Lung (tissue), 16 donors: ENCODE measurements around the gene RFC2. TPM values are rescaled to one million over a fixed set of nuclear protein-coding genes. Genes with fewer than 3 reads are reported as not detected.
A peak's percentile ranks its signal among the peaks of the same experiment; 100 is the strongest.

ENCODE experiments used
- ATAC-seq: fragments of 200-7000 bp; cut with Tn5 transposase; one replicate; pipeline ENCODE4 v1.9.1; 2020; ENCODE audit warnings: moderate number of reproducible peaks; ENCODE audit not compliant: insufficient read depth, low FRiP score
- DNase-seq, 3 donors: peaks; one replicate each; pipeline ENCODE4 v3.0.0-alpha.2; 2013 to 2017
- H3K27ac ChIP-seq, 2 donors: one replicate each; pipeline ENCODE4 v1.5.1; 2013; ENCODE audit warnings: mild to moderate bottlenecking in 2 of 2, moderate library complexity in 2 of 2, control low read depth in 1 of 2, inconsistent platforms in 1 of 2, low read depth in 1 of 2, low read length in 1 of 2
- H3K27me3 ChIP-seq, 3 donors: one replicate each; pipeline ENCODE4 v1.5.1; 2013; ENCODE audit warnings: low read length in 2 of 3; ENCODE audit not compliant: control insufficient read depth in 3 of 3, insufficient read depth in 3 of 3
- H3K36me3 ChIP-seq, 4 donors: one replicate each; pipeline ENCODE4 v1.5.1; 2013; ENCODE audit warnings: low read length in 4 of 4, mild to moderate bottlenecking in 1 of 4, moderate library complexity in 1 of 4; ENCODE audit not compliant: control insufficient read depth in 4 of 4, insufficient read depth in 4 of 4
- H3K4me1 ChIP-seq, 5 donors: one replicate each; pipeline ENCODE4 v1.5.1; 2013; ENCODE audit warnings: low read length in 5 of 5, mild to moderate bottlenecking in 2 of 5, moderate library complexity in 1 of 5; ENCODE audit not compliant: control insufficient read depth in 5 of 5, insufficient read depth in 5 of 5
- H3K4me3 ChIP-seq: one replicate; pipeline ENCODE4 v1.5.1; 2013; ENCODE audit warnings: mild to moderate bottlenecking, control low read depth, moderate library complexity
- H3K9ac ChIP-seq, 2 donors: one replicate each; pipeline ENCODE4 v1.5.1; 2013; ENCODE audit warnings: low read length in 2 of 2, control low read depth in 1 of 2; ENCODE audit not compliant: insufficient read depth in 1 of 2
- H3K9me3 ChIP-seq, 4 donors: one replicate each; pipeline ENCODE4 v1.5.1; 2013; ENCODE audit warnings: low read length in 3 of 4, mild to moderate bottlenecking in 1 of 4, moderate library complexity in 1 of 4; ENCODE audit not compliant: control insufficient read depth in 4 of 4, insufficient read depth in 3 of 4
- WGBS, 2 donors: extraction: QIAGEN DNeasy Blood & Tissue Kit; methylation state at CpG; one replicate each; pipeline ENCODE4 v1.1.7; 2013; 5-methylcytosine and 5-hydroxymethylcytosine counted together
- long read RNA-seq, 5 donors: transcript quantifications; one replicate each; lab custom pipeline, GENCODE V29; 2026
- polyA plus RNA-seq, 2 donors: library from polyadenylated mRNA; stranded (reverse); fragments of 200-250 nt; gene quantifications; one replicate each; pipeline ENCODE4 v1.2.1, GENCODE V29; 2013
- total RNA-seq, 2 donors: library from RNA; depleted of rRNA in 1 of 2; stranded (reverse); fragments of >200 nt in 1 of 2; gene quantifications; one replicate each; pipeline ENCODE4 v1.2.1, GENCODE V29; 2014 to 2021
- TF ChIP-seq, protein P1 (sequence below): IDR thresholded peaks from 2 replicates; pipeline ENCODE4 v1.5.1; 2012; ENCODE audit warnings: mild to moderate bottlenecking; ENCODE audit errors: control extremely low read depth, extremely low read depth
- donor health status: control.
- donor health status: control.
- donor health status: Bipolar disorder and iron deficiency.
- donor health status: healthy.
- donor health status: DM: yes; HTN: yes; CAD: no.

The RFC2 gene
- 10 to 100 TPM; 14.5 to 23.8 TPM for total RNA-seq
- 10 to 100 TPM; 20.5 to 22.0 TPM for polyA plus RNA-seq
- long read RNA-seq, donor 1, transcript RFC2-201 (11 exons, 1,695 nt): major isoform, 12 of 12 reads
- long read RNA-seq, donor 1, partial matches to known transcripts: 0 of 12 reads
- long read RNA-seq, donor 1, other reads (novel, unspliced or antisense): 0 of 12 reads
- long read RNA-seq, donor 2, partial matches to known transcripts: 0 of 2 reads
- long read RNA-seq, donor 2, other reads (novel, unspliced or antisense): 0 of 2 reads
- long read RNA-seq, donor 3, transcript RFC2-201 (11 exons, 1,695 nt): major isoform, 5 of 5 reads
- long read RNA-seq, donor 3, partial matches to known transcripts: 0 of 5 reads
- long read RNA-seq, donor 3, other reads (novel, unspliced or antisense): 0 of 5 reads
- long read RNA-seq, donor 4, partial matches to known transcripts: 0 of 4 reads
- long read RNA-seq, donor 4, other reads (novel, unspliced or antisense): 0 of 4 reads
- long read RNA-seq, donor 5, transcript RFC2-201 (11 exons, 1,695 nt): major isoform, 15 of 15 reads
- long read RNA-seq, donor 5, partial matches to known transcripts: 0 of 15 reads
- long read RNA-seq, donor 5, other reads (novel, unspliced or antisense): 0 of 15 reads

GRCh38 chr7:74254129-74254857 lies at the start of gene RFC2:
Gene RFC2, minus strand, starts transcription at chr7:74254399. Its CDS starts 16 bp downstream, at chr7:74254383.
- Histone ChIP-seq H3K27ac (peak within 1 kb of the TSS; percentile 89 to 97), H3K4me1 (peaks cover 0 to 20% (median 11%) of the 10 kb centered on the region in 5 donors), H3K9ac (peak within 1 kb of the TSS; percentile 89 to 93), H3K9me3 (no peaks in the 10 kb centered on the region), H3K36me3 (peaks cover 4 to 12% (median 11%) of the 10 kb centered on the region in 4 donors), H3K4me3 (peak within 1 kb of the TSS; percentile 82), H3K27me3 (no peaks in the 10 kb centered on the region)
- 0% methylated on average over 73 to 75 of the region's 75 CpGs for WGBS, 2 donors
- ATAC-seq (peak; percentile 99), DNase-seq (peak; percentile 97 to 98 (median 98))
- TF ChIP-seq, protein P1, sequence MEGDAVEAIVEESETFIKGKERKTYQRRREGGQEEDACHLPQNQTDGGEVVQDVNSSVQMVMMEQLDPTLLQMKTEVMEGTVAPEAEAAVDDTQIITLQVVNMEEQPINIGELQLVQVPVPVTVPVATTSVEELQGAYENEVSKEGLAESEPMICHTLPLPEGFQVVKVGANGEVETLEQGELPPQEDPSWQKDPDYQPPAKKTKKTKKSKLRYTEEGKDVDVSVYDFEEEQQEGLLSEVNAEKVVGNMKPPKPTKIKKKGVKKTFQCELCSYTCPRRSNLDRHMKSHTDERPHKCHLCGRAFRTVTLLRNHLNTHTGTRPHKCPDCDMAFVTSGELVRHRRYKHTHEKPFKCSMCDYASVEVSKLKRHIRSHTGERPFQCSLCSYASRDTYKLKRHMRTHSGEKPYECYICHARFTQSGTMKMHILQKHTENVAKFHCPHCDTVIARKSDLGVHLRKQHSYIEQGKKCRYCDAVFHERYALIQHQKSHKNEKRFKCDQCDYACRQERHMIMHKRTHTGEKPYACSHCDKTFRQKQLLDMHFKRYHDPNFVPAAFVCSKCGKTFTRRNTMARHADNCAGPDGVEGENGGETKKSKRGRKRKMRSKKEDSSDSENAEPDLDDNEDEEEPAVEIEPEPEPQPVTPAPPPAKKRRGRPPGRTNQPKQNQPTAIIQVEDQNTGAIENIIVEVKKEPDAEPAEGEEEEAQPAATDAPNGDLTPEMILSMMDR: peak; percentile 41

GRCh38 chr7:74302745-74303221 lies 48.6 kb upstream of the RFC2 start:
- WGBS, 2 donors: 64 to 66% methylated on average over 10 of the region's 10 CpGs
- H3K4me1 ChIP-seq: peaks cover 0 to 12% (median 5%) of the 10 kb centered on the region in 5 donors
- no peak overlapping the region for H3K27ac ChIP-seq
- H3K4me3 ChIP-seq: no peak overlapping the region
- H3K27me3 ChIP-seq: no peaks in the 10 kb centered on the region
- DNase-seq: no peak
- no peak overlapping the region for H3K9ac ChIP-seq
- TF ChIP-seq, protein P1: no peak
- no peak for ATAC-seq
- peaks cover 0 to 1% (median 0%) of the 10 kb centered on the region in 4 donors for H3K9me3 ChIP-seq
- no peaks in the 10 kb centered on the region for H3K36me3 ChIP-seq

DNA sequence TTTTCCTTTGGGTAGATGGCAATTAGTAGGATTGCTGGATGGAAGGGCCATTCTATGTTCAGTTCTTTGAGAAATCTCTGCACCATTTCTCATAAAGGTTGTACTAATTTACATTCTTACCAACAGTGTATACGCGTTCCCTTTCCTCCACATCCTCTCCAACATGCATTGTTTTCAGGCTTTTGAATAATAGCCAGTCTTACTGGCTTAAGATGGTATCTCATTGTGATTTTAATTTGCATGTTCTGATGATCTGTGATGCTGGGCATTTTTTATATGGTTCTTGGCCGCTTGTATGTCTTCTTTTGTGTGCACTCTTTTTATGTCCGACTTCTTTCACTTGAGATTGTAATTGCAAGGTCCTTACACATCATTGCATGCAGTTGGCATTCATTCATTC lies 46.7 kb upstream of the RFC2 start:
- H3K27ac ChIP-seq: no peak overlapping the region
- TF ChIP-seq, protein P1: no peak
- WGBS, 2 donors: 74 to 84% methylated on average over 4 of the region's 4 CpGs
- ATAC-seq: no peak
- no peak overlapping the region for H3K4me3 ChIP-seq
- H3K9ac ChIP-seq: no peak overlapping the region
- peaks cover 0 to 1% (median 0%) of the 10 kb centered on the region in 4 donors for H3K9me3 ChIP-seq
- peaks cover 0 to 6% (median 0%) of the 10 kb centered on the region in 5 donors for H3K4me1 ChIP-seq
- no peaks in the 10 kb centered on the region for H3K27me3 ChIP-seq
- DNase-seq: no peak
- H3K36me3 ChIP-seq: no peaks in the 10 kb centered on the region
